ENCODE results near the gene ZNF333.

ZNF333 gene

GRCh38 chr19:14689598-14690503 is at the start of gene ZNF333:
Gene ZNF333, plus strand, starts transcription at chr19:14690048. Its CDS starts 3,444 bp downstream, at chr19:14693492.
- peak; percentile 99 for DNase-seq

GRCh38 chr19:14648506-14648905 is 41.3 kb upstream of the ZNF333 start:
- DNase-seq: no peak

- no peak for DNase-seq
These were observed 40.8 kb upstream of the ZNF333 start for GRCh38 chr19:14649020-14649419.

GRCh38 chr19:14650161-14650560 is 39.7 kb upstream of the ZNF333 start:
- no peak for DNase-seq

DNA sequence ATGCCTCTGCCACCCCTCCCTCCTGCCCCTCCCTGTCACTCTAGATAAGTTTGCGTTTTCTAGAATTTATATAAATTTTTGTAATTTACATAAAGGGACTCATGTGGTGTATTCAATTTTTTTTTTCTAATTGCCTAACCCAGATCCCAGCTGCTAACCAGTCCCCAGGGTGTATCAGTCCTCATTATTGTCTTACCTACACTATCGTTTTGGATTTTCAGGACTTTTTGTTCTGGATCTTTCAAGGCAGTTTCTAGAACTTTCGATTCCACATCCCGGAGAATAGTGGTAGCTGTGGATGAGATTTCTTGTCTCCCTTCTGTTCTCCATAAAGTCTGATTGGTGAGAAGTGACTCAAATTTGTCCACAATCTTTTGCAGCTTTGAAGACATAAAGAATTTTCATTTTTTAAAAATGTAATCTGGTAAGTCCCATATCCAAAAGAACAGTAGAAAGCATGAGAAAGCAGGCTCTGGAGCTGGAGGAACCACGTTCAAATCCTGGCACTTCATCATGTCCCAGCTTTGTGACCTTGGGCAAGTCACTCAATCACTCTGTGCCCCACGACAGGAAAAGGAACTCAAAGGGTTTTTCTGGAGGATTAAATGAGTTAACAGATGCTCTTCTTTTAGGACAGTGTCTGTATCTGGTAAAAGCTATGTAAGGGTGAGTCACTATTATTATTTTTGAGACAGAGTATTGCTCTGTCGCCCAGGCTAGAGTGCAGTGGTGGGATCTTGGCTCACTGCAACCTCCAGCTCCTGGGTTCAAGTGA is 34.9 kb upstream of the ZNF333 start:
- no peak for DNase-seq

DNA sequence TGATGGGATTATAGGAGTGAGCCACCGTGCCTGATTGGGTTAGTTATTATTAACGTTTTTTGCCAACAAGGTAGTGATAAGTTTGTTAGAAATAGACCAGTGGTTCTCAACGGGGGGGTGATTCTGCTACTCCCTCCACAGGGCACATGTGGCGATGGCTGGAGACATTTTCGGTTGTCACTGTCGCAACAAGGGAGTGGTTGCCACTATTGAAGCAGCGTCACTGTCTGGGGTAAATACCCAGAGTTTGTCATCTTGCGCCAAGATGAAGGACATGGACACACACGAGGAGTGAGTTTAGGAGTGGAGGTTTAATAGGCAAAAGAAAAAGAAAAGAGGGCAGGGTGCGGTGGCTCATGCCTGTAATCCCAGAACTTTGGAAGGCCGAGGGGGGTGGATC is 34.1 kb upstream of the ZNF333 start:
- DNase-seq: no peak

DNA sequence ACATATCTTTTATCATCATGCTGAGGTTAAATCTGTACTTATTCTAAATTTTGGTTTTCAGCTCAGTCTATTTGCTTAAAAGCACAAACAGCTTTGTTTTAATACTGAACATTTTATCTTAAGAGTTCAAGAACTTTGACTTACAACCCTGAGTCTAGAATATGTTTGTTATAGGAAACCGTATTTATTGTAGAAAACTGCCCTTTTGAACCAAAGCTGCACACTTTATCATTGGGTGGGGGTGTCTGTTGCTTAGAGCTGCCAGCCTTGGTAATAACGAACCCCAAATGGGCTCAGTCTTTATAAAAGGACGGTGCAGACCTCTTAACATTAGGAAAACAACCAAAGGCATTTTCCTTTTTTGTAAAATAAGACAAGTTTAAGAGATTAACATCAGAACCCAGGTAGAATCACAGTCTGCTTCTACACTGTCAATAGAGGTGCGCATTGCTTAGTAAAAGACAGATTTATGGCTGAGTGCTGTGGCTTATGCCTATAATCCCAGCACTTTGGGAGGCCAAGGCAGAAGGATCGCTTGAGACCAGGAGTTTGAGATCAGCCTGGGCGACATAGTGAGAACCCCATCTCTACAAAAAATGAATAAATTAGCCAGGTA is 29.9 kb upstream of the ZNF333 start:
- no peak for DNase-seq

- DNase-seq: no peak
These were observed 28.4 kb upstream of the ZNF333 start for GRCh38 chr19:14661372-14661924.

GRCh38 chr19:14669940-14670339 is 19.9 kb upstream of the ZNF333 start:
- DNase-seq: no peak

DNA sequence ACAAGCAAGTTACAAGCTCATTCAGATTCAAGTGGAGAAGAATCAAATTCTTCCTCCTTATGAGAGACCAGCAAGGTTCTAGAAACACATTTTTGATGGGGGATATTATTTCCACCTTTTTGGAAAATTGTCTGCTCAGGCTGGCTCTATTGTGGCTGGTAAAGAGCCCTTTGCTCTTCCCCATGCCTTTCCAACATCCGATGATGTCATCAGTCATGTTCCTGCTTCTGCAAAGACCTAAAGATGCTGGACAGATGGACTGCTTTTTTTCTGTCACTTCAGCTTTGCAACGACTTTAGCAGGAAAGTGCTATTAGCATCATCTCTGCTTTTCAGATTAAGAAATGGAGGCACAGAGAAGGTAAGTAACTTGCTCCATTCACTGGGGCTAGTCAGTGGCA is 19.4 kb upstream of the ZNF333 start:
- no peak for DNase-seq

- DNase-seq: no peak
These were observed 17.5 kb upstream of the ZNF333 start for GRCh38 chr19:14672188-14672872.

GRCh38 chr19:14673088-14673487 is 16.8 kb upstream of the ZNF333 start:
- no peak for DNase-seq

DNA sequence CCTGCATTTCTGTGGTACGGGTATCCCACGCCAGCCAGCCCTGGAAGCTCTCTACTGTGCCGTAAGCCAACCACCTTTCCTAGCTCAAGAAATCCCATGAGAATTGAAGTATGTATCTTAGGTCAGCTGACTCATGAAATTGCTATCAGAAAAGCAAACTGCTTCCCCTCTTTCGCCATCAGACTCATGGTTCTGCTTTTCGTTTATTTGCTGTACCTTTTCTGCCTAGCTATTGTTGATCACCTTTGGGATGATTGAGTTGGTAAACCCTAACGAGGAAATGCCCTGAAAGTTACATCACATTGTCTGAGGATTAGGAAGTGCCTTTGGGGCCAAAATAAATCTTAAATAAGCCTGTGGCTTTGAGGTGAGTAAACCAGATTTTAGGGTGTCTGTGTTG is 15.1 kb upstream of the ZNF333 start, which contains the start of gene ADGRE3:
Gene ADGRE3 (minus strand): TSS at position 81 of the 400 bp plus-strand sequence. CDS start 74 bp downstream, at position 7.
- DNase-seq: no peak

- no peak for DNase-seq
These were observed 13.1 kb upstream of the ZNF333 start for GRCh38 chr19:14676762-14677161.

DNA sequence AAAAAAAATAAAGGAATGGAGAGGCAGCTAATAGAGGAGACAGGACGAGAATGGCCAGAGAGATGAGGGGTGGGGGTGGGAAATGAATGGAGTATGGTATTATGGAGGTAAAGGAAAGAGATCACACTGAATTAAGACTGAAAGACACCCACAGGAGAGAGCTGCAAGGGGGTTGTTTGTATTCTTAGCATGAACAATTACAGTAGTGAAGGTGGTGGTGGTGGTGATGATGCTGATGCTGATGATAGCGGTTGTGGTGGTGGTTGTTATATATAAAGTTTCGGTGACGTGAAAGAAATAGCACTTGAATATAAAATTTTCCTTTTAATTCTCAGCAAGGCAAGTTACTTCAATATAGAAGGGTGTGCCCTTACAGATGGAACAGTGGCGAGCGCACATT is 12.4 kb upstream of the ZNF333 start:
- DNase-seq: no peak

DNA sequence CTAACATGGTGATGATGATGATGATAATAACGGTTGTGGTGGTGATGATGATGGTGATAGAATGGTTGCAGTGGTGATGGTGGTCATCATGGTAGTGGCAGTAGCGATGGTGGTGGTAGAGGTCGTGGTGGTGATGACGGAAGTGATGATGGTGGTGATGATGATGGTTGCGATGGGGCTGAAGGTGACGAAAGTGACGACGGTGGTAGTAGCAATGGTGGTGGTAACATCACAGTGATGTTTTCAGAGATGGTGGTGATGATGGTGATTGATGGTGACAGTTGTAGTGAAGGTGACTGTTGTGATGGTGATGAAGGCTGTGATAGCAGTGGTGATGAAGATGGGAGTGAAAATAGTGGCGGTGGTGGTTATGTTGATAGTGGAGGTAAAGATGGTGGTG is 11.6 kb upstream of the ZNF333 start:
- DNase-seq: no peak

DNA sequence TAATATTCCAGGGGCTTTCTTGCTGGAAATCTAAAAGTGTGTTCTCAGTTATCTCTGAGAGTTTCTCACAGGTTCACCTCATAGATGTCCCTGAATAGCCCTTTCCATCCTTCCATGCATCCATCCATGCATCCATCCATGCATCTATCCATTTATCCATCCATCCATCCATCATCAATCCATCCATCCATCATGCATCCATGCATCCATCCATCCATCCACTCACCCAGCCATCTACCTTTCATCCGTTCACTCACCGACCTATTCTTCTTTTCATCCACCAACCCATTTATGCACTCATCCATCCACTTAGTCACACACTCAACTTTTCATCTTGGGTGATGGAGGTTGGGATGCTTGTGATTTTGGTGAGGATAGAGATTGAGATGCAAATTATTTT is 7.8 kb upstream of the ZNF333 start:
- DNase-seq: no peak

DNA sequence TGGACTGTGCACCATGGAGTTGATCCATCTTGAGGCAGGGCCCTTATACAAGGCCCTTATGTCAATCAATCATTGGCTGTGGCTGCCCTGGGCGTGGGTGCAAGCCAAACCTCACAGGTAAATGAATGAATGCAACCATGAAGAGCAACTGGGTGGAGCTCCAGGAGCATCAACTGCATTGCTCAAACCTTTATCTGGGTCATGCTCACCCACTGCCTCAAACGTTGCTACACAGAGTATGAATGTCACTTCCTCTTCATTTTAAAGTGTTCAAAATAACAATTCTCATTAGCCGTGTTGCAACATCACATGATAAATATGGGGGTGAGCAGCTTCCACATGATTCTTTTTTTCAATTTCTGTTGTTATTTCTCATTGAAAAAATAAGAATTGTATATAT is 6.4 kb upstream of the ZNF333 start:
- no peak for DNase-seq

- peak in 1 of 2 experiments; percentile 10 for DNase-seq
These were observed 3.4 kb upstream of the ZNF333 start for GRCh38 chr19:14686411-14686810.

DNA sequence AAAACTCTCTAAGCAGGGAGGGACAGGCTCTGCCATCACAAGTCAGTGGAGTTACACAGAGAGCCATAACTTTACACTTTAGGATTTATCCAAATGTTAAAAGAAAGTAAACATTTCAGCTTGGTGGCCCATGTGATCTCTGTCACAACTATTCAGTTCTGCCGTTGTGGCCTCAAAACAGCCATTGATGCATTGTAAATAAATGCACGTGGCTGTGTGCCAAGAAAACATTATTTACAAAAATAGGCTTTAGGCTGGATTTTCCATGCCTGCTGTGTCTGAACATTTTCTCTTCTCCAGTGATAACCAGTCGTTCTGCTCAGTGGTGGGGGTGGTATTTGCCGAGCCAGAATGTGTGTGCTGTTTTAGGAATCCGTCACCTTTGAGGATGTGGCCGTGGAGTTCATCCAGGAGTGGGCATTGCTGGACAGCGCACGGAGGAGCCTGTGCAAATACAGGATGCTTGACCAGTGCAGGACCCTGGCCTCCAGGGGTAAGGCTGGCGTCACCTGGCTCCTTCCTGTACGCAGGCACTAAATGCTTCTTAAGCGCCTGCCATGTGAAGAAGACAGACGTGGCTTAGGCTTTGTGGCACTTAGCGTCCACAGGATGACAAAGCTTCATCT is 4.9 kb downstream of the ZNF333 start:
- no peak for DNase-seq

- DNase-seq: no peak
These were observed 5.6 kb downstream of the ZNF333 start for GRCh38 chr19:14695471-14695870.

DNA sequence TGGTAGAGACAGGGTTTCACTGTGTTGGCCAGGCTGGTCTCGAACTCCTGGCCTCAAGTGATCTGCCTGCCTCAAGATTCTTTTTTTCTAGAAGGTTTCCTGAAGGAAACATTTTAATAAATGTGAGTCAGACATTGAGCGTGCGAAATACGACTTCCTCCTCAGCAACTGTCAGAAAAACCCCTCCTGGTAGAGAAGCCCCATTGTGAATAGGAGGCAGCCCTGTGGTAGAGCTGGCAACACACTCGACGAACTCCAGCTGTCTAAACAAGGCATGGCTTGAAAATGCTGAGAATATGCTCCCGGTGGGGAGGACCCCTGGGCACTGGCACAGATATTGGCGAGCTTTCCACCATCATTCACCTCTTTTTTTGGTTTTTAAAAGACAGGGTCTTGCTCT is 9.8 kb downstream of the ZNF333 start:
- DNase-seq: no peak
